Astrocyte of the cerebellum (primary cell): ENCODE data around the gene BAHD1.

ENCODE experiments used
- DNase-seq: peaks from one replicate; pipeline ENCODE4 v3.0.0-alpha.2; 2011; ENCODE audit warnings: low read depth
- H3K4me3 ChIP-seq: 2 replicates; pipeline ENCODE4 v1.5.1; 2011; ENCODE audit warnings: mild to moderate bottlenecking, low read depth, low read length, moderate library complexity
- in situ Hi-C: cut with HindIII; loops from 2 replicates; pipeline ENCODE4 v1.10.0; 2017; ENCODE audit warnings: low sequenced_read_pairs
- TF ChIP-seq, protein P1 (sequence below): IDR thresholded peaks from 2 replicates; pipeline ENCODE4 v1.5.1; 2012; ENCODE audit warnings: low read length, low read depth, moderate library complexity, mild to moderate bottlenecking; ENCODE audit errors: missing control alignments

BAHD1 gene

DNA sequence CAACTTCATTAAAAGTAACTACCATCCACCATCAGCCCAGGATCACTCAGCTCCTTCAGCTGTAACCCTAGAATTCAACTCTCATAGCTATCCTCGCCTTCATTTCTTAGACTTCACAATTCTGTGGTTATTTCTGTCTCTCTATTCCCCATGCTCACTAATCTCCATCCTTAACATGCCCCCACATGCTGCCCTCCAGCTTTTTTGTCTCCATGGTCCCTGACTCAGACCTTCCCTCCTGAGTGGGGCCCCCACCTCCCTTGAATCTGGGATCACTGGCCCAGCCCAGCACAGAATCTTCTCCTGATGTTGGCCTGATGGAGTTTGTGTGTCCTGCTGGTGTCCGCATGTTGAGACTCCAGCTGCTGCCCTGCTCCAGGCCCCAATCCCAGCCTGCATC lies 71.7 kb downstream of the BAHD1 start:
- TF ChIP-seq, protein P1, sequence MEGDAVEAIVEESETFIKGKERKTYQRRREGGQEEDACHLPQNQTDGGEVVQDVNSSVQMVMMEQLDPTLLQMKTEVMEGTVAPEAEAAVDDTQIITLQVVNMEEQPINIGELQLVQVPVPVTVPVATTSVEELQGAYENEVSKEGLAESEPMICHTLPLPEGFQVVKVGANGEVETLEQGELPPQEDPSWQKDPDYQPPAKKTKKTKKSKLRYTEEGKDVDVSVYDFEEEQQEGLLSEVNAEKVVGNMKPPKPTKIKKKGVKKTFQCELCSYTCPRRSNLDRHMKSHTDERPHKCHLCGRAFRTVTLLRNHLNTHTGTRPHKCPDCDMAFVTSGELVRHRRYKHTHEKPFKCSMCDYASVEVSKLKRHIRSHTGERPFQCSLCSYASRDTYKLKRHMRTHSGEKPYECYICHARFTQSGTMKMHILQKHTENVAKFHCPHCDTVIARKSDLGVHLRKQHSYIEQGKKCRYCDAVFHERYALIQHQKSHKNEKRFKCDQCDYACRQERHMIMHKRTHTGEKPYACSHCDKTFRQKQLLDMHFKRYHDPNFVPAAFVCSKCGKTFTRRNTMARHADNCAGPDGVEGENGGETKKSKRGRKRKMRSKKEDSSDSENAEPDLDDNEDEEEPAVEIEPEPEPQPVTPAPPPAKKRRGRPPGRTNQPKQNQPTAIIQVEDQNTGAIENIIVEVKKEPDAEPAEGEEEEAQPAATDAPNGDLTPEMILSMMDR: no peak
- H3K4me3 ChIP-seq: no peak overlapping the region
- in situ Hi-C loops: no loop called here
- no peak for DNase-seq

DNA sequence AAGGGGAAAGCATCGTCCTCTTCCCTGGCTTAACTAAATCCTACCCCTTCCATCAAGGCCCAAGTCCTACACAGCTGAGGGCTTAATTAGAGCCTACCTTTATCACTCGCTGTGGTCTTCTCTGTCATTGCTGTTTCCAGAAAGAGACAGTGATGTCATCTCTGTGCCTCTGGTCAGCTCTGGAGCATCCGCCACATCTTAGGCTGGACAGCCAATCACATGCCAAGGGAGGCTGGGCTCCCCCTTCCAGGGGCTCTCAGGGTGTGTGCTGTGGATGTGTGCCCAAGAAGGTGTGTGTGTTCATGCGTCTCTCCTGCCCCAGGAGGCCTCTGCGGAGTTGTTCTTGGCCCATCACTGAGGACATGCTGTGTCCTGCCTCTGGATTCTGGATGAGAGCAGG lies 72.9 kb downstream of the BAHD1 start:
- H3K4me3 ChIP-seq: no peak overlapping the region
- TF ChIP-seq, protein P1: no peak
- no peak for DNase-seq
- in situ Hi-C loops: no loop called here

DNA sequence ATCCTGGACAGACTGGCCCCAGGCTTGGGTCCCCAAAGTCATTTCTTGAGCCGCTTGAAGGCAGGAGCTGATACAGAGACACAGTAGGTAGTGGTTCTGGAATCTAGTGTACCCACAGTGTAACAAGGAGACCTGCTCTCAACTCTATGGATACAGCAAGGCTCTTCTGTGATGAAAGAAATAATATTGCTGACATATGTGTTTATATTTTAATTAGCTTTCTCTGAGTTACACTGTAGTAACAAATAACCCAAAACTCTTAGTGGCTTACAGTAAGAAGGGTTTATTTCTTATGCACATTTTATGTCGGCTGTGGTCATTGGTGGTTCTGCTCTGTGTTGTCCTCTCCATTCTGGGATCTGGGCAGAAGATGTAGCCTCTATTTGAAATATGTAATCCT lies 75.6 kb downstream of the BAHD1 start:
- no peak for DNase-seq
- in situ Hi-C loops: no loop called here
- no peak overlapping the region for H3K4me3 ChIP-seq
- TF ChIP-seq, protein P1: no peak
